Panc1 (cell line): ENCODE data around the gene MSH3. TPM values are rescaled to one million over a fixed set of nuclear protein-coding genes. Genes with fewer than 3 reads are reported as not detected.

ENCODE experiments used
- ATAC-seq: fragments of 200-7000 bp; cut with Tn5 transposase; 2 replicates; pipeline ENCODE4 v1.9.1; 2020; ENCODE audit warnings: mild to moderate bottlenecking, moderate library complexity
- BruUV-seq: library from RNA; stranded (reverse); fragments of 400-500 nt; replicated peaks from 2 replicates; lab custom pipeline; 2021; lab: Mats Ljungman, UMichigan
- CTCF ChIA-PET: fragments of 300-600 bp; sonication (Branson Sonifier 250); formaldehyde crosslinking; loops from one replicate; lab custom pipeline; 2022; ENCODE audit warnings: antibody characterized with exemption; lab: Charles Lee
- POLR2A ChIA-PET: fragments of 300-600 bp; sonication (Branson Sonifier 250); formaldehyde crosslinking; loops from one replicate; lab custom pipeline; 2022; ENCODE audit warnings: antibody characterized with exemption; lab: Charles Lee
- DNase-seq: peaks from one replicate; pipeline ENCODE4 v3.0.0-alpha.2; 2010; ENCODE audit warnings: low read depth, low spot score
- H3K27ac ChIP-seq: 2 replicates; pipeline ENCODE4 v1.5.1; 2011; ENCODE audit warnings: mild to moderate bottlenecking, low read length, inconsistent platforms
- H3K27me3 ChIP-seq: fragments of 200-500 bp; sonication (Bioruptor generic); 2 replicates; pipeline ENCODE4 v1.6.0; 2014; ENCODE audit warnings: low read length, inconsistent platforms; ENCODE audit not compliant: control insufficient read depth, insufficient read depth
- H3K36me3 ChIP-seq: fragments of 200-500 bp; sonication (Bioruptor generic); 2 replicates; pipeline ENCODE4 v1.5.1; 2014; ENCODE audit warnings: inconsistent platforms, mild to moderate bottlenecking, low read length, moderate library complexity; ENCODE audit not compliant: control insufficient read depth, insufficient read depth
- H3K4me1 ChIP-seq: 2 replicates; pipeline ENCODE4 v1.5.1; 2011; ENCODE audit warnings: inconsistent platforms, mild to moderate bottlenecking, low read length, moderate library complexity; ENCODE audit not compliant: control insufficient read depth, insufficient read depth
- H3K4me3 ChIP-seq, 2 experiments: 2 replicates each; pipeline ENCODE4 v1.5.1; 2011 to 2012; ENCODE audit warnings: low read depth in 2 of 2, low read length in 2 of 2, mild to moderate bottlenecking in 2 of 2, inconsistent platforms in 1 of 2, moderate library complexity in 1 of 2
- H3K9me3 ChIP-seq: fragments of 200-500 bp; sonication (Bioruptor generic); 2 replicates; pipeline ENCODE4 v1.5.1; 2014; ENCODE audit warnings: low read depth, mild to moderate bottlenecking, inconsistent platforms, low read length, moderate library complexity; ENCODE audit not compliant: control insufficient read depth, insufficient read depth
- POLR2AphosphoS5 ChIP-seq: IDR thresholded peaks from 2 replicates; pipeline ENCODE4 v1.6.1; 2012; ENCODE audit warnings: mild to moderate bottlenecking, low read depth, low read length, moderate library complexity
- SIN3A ChIP-seq: IDR thresholded peaks from 2 replicates; pipeline ENCODE4 v1.6.1; 2012; ENCODE audit warnings: low read depth, mild to moderate bottlenecking, low read length, moderate library complexity, borderline replicate concordance; ENCODE audit not compliant: insufficient read depth
- TCF7L2 ChIP-seq: IDR thresholded peaks from 2 replicates; pipeline ENCODE4 v1.6.1; 2011; ENCODE audit warnings: mild to moderate bottlenecking, low read depth, low read length, inconsistent platforms
- in situ Hi-C: cut with HindIII; loops from 2 replicates; pipeline ENCODE4 v1.10.0; 2016; ENCODE audit warnings: low sequenced_read_pairs, low pct_unique_long_range_greater_than_20kb
- intact Hi-C: fragments of 100-400 bp; cut with micrococcal nuclease; formaldehyde crosslinking; loops from one replicate; pipeline ENCODE4 v1.10.0; 2022; ENCODE audit not compliant: unreplicated experiment
- total RNA-seq: library from RNA; stranded (reverse); gene quantifications from one replicate; pipeline ENCODE4 v1.2.1, GENCODE V29; 2021; ENCODE audit not compliant: unreplicated experiment
- TF ChIP-seq, protein P1 (sequence below): fragments of 450-650 bp; IDR thresholded peaks from 2 replicates; pipeline ENCODE4 v1.5.1; 2017; ENCODE audit warnings: mild to moderate bottlenecking
- TF ChIP-seq, protein P2 (sequence below), 2 experiments: IDR thresholded peaks; 2 replicates each; pipeline ENCODE4 v1.6.1; 2011 to 2012; ENCODE audit warnings: low read depth in 2 of 2, control low read depth in 1 of 2, low read length in 1 of 2, mild to moderate bottlenecking in 1 of 2, moderate library complexity in 1 of 2; ENCODE audit not compliant: insufficient read depth in 1 of 2

Gene MSH3
- total RNA-seq, 1 experiment from 2014 or later = 18.9 TPM

DNA sequence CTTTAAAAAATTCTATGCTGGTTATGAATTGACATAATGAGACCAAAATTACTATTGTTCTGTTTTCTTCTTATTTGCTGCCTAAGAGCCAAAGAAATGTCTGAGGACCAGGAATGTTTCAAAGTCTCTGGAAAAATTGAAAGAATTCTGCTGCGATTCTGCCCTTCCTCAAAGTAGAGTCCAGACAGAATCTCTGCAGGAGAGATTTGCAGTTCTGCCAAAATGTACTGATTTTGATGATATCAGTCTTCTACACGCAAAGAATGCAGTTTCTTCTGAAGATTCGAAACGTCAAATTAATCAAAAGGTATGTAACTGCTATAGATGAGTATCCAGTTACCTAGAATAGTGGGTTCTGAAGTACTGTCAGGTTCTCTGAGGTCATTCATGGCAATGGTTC, 10.6 kb downstream of the MSH3 start:
- BruUV-seq = no TSS peak
- no peak for ATAC-seq
- DNase-seq = no peak
- Histone ChIP-seq H3K4me3 (no peak overlapping the region), H3K9me3 (no peaks in the 10 kb centered on the region), H3K4me1 (no peaks in the 10 kb centered on the region), H3K27me3 (no peaks in the 10 kb centered on the region), H3K36me3 (0 out of 2 replicates have a peak, but pooled peaks cover 3% of the 10 kb centered on the region), H3K27ac (no peak overlapping the region)
- in situ Hi-C loops = no loop called here
- intact Hi-C loops = no loop called here
- POLR2A ChIA-PET = no interaction called here
- TF ChIP-seq POLR2AphosphoS5 (no peak), TCF7L2 (no peak), SIN3A (no peak)
- TF ChIP-seq, protein P1, sequence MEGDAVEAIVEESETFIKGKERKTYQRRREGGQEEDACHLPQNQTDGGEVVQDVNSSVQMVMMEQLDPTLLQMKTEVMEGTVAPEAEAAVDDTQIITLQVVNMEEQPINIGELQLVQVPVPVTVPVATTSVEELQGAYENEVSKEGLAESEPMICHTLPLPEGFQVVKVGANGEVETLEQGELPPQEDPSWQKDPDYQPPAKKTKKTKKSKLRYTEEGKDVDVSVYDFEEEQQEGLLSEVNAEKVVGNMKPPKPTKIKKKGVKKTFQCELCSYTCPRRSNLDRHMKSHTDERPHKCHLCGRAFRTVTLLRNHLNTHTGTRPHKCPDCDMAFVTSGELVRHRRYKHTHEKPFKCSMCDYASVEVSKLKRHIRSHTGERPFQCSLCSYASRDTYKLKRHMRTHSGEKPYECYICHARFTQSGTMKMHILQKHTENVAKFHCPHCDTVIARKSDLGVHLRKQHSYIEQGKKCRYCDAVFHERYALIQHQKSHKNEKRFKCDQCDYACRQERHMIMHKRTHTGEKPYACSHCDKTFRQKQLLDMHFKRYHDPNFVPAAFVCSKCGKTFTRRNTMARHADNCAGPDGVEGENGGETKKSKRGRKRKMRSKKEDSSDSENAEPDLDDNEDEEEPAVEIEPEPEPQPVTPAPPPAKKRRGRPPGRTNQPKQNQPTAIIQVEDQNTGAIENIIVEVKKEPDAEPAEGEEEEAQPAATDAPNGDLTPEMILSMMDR = no peak
- TF ChIP-seq, protein P2, sequence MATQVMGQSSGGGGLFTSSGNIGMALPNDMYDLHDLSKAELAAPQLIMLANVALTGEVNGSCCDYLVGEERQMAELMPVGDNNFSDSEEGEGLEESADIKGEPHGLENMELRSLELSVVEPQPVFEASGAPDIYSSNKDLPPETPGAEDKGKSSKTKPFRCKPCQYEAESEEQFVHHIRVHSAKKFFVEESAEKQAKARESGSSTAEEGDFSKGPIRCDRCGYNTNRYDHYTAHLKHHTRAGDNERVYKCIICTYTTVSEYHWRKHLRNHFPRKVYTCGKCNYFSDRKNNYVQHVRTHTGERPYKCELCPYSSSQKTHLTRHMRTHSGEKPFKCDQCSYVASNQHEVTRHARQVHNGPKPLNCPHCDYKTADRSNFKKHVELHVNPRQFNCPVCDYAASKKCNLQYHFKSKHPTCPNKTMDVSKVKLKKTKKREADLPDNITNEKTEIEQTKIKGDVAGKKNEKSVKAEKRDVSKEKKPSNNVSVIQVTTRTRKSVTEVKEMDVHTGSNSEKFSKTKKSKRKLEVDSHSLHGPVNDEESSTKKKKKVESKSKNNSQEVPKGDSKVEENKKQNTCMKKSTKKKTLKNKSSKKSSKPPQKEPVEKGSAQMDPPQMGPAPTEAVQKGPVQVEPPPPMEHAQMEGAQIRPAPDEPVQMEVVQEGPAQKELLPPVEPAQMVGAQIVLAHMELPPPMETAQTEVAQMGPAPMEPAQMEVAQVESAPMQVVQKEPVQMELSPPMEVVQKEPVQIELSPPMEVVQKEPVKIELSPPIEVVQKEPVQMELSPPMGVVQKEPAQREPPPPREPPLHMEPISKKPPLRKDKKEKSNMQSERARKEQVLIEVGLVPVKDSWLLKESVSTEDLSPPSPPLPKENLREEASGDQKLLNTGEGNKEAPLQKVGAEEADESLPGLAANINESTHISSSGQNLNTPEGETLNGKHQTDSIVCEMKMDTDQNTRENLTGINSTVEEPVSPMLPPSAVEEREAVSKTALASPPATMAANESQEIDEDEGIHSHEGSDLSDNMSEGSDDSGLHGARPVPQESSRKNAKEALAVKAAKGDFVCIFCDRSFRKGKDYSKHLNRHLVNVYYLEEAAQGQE (IDR thresholded peaks at IDR 0.05; ENCODE audit: insufficient read depth in 1 of 2, low read depth in 2 of 2, low read length in 1 of 2) = no peak
- CTCF ChIA-PET = no interaction called here

GRCh38 chr5:80667384-80667783, 12.9 kb downstream of the MSH3 start:
- peaks cover 6% of the 10 kb centered on the region; the same call in 1 of the 2 replicates for H3K36me3 ChIP-seq
- ChIA-PET POLR2A (no interaction called here), CTCF (no interaction called here)
- DNase-seq (no peak), ATAC-seq (no peak)
- H3K4me1 ChIP-seq = no peaks in the 10 kb centered on the region
- BruUV-seq = no TSS peak
- intact Hi-C loops (no loop called here), in situ Hi-C loops (no loop called here)
- H3K9me3 ChIP-seq = no peaks in the 10 kb centered on the region
- no peak overlapping the region for H3K4me3 ChIP-seq
- H3K27me3 ChIP-seq = no peaks in the 10 kb centered on the region
- TF ChIP-seq, protein P1 = no peak
- TF ChIP-seq SIN3A (no peak), POLR2AphosphoS5 (no peak), TCF7L2 (no peak)
- TF ChIP-seq, protein P2 (IDR thresholded peaks at IDR 0.05; ENCODE audit: insufficient read depth in 1 of 2, low read depth in 2 of 2, low read length in 1 of 2) = no peak
- no peak overlapping the region for H3K27ac ChIP-seq
